NCI-H2196 (cell line): ENCODE results near the gene CER1.

Experiments
- DNase-seq: peaks from one replicate; lab custom pipeline; 2025; ENCODE audit not compliant: unreplicated experiment; lab: John Stamatoyannopoulos, UW

The CER1 gene

GRCh38 chr9:14722391-14723035 is at the start of gene CER1:
Gene CER1 (minus strand): TSS chr9:14722733. CDS start chr9:14722672, 61 bp downstream.
- DNase-seq = no peak

- DNase-seq = no peak
These were observed 48.1 kb upstream of the CER1 start for GRCh38 chr9:14770592-14770991.

DNA sequence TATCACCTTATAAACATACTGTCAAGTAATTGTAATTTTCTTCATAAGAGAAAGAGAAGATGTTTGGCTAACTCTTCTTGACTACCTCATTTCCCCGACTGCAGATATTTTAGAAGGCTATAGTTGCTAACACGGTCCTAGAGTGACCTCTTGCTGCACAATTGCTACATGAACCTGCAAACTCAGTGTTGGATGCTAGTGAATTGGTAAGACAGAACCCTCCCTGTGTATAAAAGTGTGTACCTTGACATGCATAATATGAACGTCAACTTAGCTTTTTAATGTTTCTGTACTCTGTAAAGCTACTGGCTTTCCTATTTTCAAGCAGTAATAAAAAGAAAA is 46.7 kb upstream of the CER1 start:
- DNase-seq = peak; percentile 57

DNA sequence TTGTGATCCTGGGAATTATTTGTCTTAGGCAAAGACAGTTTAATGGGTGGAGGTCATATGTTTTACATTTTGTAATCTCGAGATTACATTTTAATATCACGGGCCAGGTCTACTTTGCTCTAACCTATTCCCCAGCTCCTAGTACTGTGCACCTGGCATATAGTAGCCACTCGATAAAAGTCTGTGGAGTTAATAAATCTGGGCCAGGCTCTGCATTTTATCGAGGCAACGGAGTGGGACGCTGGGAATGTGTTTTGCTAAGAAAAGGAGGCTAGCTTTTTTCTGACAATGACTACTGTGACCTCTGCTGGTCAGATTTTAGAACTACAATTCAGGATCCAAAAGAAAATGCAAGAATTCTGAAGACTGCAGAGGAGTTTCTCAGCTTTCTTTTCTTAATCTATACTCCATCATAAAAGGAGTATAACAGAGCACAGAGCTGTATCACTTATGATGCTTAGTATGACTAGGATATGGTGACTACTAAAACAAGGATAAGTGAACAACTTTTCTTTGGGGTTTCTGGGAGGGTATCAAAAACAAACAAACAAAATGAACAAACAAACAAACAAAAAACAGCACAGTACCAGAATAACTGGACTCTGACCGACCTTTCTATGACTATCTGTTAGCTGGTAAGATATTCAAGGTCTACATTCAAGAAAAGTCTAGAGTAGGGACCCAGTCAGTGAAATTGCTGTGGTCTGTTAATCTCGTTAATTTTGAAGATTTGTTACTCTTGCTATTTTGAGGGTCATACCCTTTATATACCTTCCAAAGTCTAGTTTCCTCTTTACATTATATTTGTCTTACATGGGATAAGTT is 46.1 kb upstream of the CER1 start:
- peak; percentile 82 for DNase-seq

DNA sequence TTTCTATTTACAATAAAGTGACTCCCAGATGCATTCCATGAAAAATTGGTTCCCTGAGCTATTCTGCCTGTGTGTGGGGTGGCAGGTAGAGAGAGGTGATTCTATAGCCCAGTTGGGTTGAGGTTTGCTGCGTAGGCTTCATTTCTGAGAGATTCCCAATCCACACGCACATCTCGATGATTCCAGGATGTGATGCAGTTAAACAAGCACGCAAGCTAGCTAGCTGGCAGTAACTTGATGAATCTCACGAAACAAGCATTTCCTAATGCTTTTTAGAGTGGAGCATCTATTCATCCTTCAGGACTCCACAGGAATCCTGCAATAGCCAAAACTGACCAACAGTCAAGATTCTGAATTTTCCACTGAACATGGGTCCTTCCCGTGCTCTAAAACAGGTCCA is 43.8 kb upstream of the CER1 start:
- no peak for DNase-seq

DNA sequence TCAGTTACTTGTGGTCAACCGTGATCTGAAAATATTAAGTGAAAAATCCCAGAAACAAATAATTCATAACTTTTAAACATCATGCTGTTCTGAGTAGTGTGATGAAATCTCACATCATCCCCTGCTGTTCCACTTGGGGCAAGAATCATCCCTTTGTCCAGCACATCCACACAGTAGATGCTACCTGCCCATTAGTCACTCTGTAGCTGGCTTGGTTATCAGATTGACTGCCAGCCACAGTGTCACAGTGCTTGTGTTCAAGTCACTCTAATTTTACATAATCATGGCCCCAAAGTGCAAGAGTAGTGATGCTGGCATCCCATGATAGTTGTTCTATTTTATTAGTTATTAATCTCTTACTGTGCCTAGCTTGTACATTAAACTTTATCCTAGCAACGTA is 39.1 kb upstream of the CER1 start:
- DNase-seq = no peak

DNA sequence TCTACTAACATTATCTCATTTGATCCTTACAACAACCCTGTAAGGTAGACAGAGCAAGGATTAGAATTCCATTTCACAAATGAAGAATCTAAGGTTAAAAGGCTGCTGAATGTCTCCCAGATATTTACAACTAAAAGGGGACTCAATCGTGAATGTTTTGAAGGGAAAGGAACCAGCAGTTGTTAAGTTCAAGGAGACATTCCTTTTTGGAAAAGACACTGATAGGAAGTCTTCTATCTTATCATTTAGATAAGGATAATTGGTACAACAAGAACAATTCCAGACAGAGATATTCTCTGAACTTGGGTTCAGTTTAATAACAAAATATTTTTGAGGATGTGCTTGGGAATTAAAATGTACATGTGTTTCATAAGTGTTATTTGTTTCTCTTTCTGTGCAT is 37.5 kb upstream of the CER1 start:
- DNase-seq = no peak

GRCh38 chr9:14756291-14756690 is 33.8 kb upstream of the CER1 start:
- no peak for DNase-seq

DNA sequence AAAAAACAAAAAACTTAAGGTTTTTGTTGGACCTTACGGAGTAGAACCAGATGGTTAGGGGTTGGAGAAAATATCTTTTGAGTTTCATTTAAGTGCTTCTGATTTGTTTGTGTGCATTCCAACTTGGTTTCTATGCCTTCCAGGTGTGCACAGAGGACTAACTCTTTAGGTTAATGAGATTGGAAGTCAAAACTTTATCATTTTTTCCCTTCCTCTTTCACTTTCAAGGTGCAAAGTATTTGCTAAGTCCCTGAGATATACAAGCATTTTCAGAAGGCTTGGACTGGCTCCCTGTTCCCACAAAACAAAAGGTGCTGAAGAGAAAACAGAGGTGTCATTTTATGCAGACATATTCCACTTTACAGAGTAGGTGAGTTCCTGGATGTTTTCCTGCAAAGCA is 30.3 kb upstream of the CER1 start:
- no peak for DNase-seq

GRCh38 chr9:14752271-14752670 is 29.7 kb upstream of the CER1 start:
- no peak for DNase-seq

DNA sequence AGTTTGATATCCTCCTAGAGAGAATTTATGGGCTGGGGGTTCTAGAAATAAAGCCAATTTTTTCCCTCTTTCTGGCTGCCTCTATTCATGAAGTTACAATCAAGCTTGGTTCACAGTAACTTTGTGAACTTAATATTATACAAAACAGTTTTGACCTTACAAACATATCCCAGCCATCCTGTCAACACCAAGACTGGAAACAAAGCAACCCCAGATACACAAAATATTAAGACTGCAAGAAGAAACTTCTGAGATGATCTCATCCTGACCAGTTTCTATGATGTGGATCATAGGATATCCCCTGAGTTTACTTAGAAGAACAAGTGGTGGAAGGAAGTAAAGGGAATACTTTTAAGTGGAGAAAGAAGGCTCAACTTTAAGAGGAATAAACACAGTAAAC is 28.3 kb upstream of the CER1 start:
- DNase-seq = no peak

- DNase-seq = no peak
These were observed 27.2 kb upstream of the CER1 start for GRCh38 chr9:14749741-14750211.

DNA sequence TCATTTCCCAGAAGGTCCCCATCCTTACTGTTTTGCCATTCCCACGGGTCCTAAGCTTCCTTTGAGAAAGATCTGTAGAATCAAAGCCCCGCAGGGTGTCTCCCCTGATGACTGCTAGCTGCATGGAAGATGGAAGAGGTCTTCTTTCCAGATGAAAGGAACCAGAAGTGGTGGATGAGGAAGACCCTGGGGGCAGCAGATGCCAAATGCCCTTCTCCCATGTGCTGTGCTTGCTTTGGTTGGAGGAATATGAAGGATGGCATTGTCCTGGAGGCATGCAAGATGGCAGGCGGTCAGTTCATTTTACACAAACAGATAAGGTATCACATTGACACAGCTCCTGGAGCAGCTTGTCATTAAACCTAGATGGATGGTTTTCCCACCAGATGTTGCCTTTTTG is 25.8 kb upstream of the CER1 start:
- DNase-seq = no peak

- no peak for DNase-seq
These were observed 24.6 kb upstream of the CER1 start for GRCh38 chr9:14747111-14747510.

DNA sequence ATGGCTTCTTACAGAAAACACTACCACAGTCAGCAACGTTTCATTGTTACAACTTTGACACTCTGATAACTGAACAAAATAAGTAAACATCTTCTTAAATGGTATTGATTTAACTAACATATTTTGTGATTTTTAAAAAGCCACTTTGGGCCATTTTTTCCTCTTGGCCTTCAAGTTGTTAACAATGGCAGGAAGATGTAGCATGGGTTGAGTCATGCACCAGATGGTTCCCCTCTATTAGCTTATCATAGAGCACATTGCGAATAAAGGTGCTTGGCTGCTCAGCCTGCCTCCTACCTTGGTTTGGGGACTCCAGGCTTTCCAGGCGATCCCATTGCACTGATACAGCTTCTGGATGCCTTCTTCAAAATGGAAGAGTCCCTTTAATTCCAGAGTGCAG is 24.1 kb upstream of the CER1 start:
- DNase-seq = no peak

DNA sequence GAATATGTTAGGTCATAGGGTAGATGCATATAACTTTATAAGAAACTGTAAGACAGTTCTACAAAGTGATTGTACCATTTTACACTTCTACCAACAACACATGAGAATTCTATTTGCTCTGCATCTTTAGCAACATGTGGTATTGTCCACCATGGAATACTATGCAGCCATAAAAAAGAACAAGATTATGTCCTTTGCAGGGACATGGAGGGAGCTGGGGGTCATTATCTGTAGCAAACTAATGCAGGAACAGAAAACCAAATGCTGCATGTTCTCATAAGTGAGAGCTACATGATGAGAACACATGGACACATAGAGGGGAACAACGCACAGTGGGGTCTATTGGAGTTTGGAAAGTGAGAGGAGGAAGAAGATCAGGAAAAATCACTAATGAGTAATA is 22.2 kb upstream of the CER1 start:
- no peak for DNase-seq

DNA sequence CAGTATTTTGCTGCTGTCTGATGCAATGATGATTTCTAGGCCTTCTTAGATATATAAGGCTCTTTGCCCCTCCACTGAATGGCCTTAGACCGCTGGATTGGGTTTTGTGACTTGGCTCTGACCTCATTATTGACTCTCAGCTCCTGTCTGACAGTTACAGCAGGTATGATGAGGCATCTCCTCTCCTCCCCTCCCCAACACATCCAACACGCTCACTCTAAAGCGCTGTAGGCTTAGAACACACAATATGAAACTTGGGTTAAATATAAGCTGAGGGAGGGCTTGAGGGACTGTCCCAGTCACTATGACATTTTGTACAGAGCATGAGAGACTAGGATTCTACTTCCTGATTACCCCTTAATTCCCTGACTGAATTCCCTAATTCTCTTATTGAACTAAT is 18.8 kb upstream of the CER1 start:
- no peak for DNase-seq

DNA sequence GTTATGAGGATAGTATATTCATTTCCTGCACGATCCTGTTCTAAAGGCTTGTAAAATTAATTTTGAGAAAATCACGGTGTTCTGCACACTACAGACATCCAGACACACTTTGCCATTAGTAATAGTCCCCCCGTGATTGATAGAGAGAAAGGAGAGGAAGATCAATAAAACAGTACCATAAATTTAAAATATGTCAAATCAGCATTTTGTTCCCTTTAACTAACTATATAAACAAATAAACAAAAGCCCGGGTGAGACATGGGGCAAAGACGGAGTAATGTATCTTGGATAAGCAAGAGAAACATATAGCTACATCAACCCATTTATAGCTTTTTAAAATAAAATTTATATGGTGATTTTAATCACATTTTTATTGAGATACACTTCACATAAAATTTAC is 10.6 kb upstream of the CER1 start:
- no peak for DNase-seq

DNA sequence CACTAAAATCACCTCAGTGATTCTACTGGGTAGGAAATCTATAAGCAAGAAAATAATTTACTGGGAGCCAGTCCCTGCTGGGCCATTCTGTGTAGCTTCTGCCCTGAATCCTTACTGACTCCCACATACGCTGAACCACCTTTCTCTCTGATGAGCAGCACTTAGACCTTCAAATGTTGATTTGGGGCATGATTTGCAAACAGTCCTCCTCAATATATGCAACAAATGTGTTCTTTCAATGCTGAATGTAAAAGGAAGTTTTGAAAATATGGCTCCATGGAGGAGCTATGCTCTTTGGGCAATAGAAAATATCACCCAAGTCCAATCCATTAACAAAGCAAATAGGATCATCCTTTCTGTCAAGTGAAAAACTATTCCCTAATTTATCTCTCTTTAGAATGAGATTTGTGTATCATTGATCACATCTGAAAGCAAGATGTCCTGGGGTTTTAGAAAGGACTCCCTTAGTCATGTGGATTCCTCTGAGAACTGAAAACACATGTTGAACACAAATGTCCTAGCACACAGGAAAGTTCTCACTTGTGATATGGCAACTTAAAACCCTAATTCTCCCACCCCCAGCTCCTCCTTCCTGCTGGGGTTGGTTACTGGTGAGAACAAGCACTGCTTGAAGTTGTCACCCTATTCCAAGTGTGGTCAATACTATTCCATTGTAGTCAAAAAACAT is 8.9 kb upstream of the CER1 start:
- DNase-seq = no peak

DNA sequence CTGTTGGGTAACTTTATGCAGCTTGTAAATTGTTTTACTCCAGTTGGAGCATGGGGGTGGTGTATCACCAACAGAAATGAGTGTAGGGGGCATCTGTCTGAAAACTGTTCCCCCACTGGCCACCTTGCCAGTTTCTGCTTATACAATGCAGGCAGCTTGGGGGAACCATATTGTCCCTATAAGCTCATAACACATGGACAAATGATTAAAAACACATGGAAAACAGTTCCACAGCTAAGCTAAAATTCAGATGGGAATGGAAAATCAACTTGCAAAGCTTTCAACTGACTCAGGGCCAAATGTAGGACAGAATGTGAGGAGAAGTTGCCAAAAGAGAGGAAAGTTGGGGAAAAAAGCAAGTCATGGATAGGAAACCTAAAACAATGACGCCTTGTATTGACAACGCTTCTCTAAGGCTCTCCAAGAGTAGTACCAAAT is 7.9 kb upstream of the CER1 start:
- no peak for DNase-seq

DNA sequence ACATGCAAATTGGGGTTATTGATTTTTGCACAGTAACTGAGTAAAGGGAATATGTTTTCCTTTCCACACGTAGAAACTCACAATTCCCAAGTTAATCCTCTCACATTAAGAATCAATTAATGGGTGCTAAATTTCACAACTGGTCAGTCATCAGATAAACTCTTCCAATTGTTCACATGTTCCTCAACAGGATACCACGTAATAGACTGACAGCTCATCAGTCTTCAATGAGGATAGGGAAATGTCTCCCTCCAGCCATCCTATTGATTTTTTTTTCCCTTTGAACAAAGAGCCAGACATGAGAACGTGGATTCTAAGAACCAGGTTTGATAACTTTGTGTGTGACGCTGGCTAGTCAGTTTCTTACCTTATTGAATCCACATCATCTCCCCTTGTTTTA is 768 bp upstream of the CER1 start:
- no peak for DNase-seq
